WERI-Rb-1 (cell line): ENCODE measurements around the gene CEMIP.

Source experiments
- DNase-seq: peaks from one replicate; pipeline ENCODE4 v3.0.0-alpha.2; 2020
- H3K27ac ChIP-seq: fragments of 250-450 bp; sonication (Bioruptor Pico); 2 replicates; pipeline ENCODE4 v1.5.1; 2020; ENCODE audit warnings: mild to moderate bottlenecking, moderate library complexity
- H3K27me3 ChIP-seq: fragments of 250-450 bp; sonication (Bioruptor Pico); 2 replicates; pipeline ENCODE4 v1.5.1; 2021; ENCODE audit warnings: mild to moderate bottlenecking, low read depth, moderate library complexity; ENCODE audit not compliant: insufficient read depth, severe bottlenecking
- H3K36me3 ChIP-seq: fragments of 250-450 bp; sonication (Bioruptor Pico); 2 replicates; pipeline ENCODE4 v1.5.1; 2020; ENCODE audit warnings: mild to moderate bottlenecking, moderate library complexity
- H3K4me3 ChIP-seq: 2 replicates; pipeline ENCODE4 v1.5.1; 2011; ENCODE audit warnings: low read depth, mild to moderate bottlenecking, control low read depth, low read length
- H3K9me3 ChIP-seq: fragments of 250-450 bp; sonication (Bioruptor Pico); 2 replicates; pipeline ENCODE4 v1.5.1; 2021; ENCODE audit warnings: mild to moderate bottlenecking, moderate library complexity; ENCODE audit not compliant: severe bottlenecking
- TF ChIP-seq, protein P1 (sequence below): IDR thresholded peaks from 2 replicates; pipeline ENCODE4 v1.5.1; 2011; ENCODE audit warnings: low read depth, mild to moderate bottlenecking, control low read depth, inconsistent platforms, low read length

The CEMIP gene

DNA sequence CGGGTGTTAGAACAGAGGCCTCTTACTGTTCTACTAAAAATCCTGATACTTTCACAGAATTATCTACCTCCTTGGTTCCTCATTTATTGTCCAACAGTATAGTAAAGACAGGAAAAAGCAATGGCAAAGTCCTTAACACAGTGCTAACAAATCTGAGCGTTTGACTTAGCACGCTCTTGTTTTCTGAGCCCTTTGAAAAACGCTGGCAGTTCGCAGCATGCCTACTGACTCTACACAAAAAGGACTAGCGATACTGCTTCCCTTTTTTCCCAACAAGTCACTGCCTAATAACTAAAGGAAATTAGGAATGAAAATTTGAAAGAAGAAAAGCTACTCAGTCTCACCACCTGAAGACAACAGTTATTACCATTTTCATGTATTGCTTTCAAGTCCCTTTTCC lies 34.8 kb upstream of the CEMIP start:
- no peaks in the 10 kb centered on the region for H3K27me3 ChIP-seq
- no peaks in the 10 kb centered on the region for H3K36me3 ChIP-seq
- TF ChIP-seq, protein P1, sequence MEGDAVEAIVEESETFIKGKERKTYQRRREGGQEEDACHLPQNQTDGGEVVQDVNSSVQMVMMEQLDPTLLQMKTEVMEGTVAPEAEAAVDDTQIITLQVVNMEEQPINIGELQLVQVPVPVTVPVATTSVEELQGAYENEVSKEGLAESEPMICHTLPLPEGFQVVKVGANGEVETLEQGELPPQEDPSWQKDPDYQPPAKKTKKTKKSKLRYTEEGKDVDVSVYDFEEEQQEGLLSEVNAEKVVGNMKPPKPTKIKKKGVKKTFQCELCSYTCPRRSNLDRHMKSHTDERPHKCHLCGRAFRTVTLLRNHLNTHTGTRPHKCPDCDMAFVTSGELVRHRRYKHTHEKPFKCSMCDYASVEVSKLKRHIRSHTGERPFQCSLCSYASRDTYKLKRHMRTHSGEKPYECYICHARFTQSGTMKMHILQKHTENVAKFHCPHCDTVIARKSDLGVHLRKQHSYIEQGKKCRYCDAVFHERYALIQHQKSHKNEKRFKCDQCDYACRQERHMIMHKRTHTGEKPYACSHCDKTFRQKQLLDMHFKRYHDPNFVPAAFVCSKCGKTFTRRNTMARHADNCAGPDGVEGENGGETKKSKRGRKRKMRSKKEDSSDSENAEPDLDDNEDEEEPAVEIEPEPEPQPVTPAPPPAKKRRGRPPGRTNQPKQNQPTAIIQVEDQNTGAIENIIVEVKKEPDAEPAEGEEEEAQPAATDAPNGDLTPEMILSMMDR, result no peak
- H3K9me3 ChIP-seq, result no peaks in the 10 kb centered on the region
- H3K4me3 ChIP-seq, result no peak overlapping the region
- DNase-seq, result no peak
- no peak overlapping the region for H3K27ac ChIP-seq

DNA sequence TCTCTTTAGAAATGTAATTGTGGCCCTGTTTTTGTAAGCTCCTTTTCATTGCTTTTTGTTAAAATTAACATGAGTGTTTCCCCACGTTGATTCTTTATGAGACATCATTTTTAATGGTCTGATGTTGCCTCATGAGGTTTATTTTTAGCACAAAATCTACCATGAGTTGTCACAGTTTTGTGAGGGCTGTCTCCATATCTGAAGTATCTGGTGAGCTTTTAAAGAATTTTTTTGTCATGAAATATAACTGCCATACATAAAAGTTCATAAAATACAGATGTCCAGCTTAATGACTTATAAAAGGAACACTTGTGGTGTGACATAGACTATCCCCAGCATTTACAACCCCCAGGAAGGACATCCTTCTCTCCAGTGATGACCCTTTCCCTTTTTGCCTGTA lies 34.3 kb upstream of the CEMIP start:
- DNase-seq, result no peak
- Histone ChIP-seq H3K27ac (no peak overlapping the region), H3K27me3 (no peaks in the 10 kb centered on the region), H3K36me3 (no peaks in the 10 kb centered on the region), H3K4me3 (no peak overlapping the region), H3K9me3 (no peaks in the 10 kb centered on the region)
- TF ChIP-seq, protein P1, result no peak

DNA sequence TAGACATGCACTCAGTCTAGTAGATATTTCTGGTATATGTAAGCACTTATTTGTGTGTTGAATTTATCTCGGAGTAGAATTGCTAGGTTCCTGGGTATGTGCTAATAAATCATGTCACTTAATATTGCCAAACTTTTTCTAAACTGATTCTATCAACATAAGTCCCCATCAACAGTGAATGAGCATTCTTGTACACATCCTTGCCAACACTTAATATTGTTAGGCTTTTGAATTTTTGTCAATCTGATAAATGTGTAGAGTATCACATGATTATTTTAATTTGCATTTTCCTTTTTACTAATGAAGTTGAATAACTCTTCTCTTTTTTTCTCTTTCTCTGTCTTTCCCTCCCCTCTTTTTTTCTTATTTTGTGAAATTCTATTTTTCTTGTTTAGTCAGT lies 33.3 kb upstream of the CEMIP start:
- no peaks in the 10 kb centered on the region for H3K9me3 ChIP-seq
- H3K27me3 ChIP-seq, result no peaks in the 10 kb centered on the region
- TF ChIP-seq, protein P1, result no peak
- H3K4me3 ChIP-seq, result no peak overlapping the region
- no peaks in the 10 kb centered on the region; the same call in 1 of the 2 replicates for H3K36me3 ChIP-seq
- DNase-seq, result no peak
- no peak overlapping the region for H3K27ac ChIP-seq

DNA sequence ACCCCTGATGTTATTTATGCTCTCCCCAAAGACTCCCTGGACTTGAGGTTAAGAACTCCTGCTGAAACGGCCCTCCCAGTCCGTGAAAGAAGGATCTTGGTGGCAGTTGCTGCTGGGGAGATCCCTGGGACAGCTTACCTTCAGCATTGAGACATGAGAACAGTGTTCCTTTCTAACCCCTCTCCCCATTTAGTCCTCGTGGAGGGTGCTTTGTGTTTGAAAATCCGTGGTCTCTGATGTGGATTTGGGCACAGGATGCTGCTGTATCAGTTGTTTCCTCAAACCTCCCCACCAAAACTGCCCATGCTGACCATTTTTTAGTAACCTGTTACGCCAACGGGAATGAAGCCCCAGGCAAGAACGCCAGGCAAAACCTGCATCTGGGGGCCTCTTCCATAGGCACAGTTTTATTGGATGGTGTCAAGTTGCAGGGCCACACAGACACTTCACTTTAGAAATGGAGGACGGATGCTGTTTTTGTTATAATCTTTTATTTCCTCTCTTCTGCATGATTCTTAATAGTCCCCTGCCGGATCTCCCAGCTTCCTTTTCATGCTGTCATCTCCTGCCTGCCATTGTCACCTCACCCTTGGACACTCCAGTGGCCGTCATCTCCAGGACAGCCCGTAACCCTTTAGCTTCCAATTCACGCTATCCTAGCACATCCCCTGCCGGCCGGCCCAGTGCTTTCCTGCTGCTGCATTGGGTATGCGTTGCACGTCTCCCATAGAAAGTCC lies 31.7 kb upstream of the CEMIP start:
- Histone ChIP-seq H3K36me3 (no peaks in the 10 kb centered on the region; the same call in 1 of the 2 replicates), H3K4me3 (no peak overlapping the region), H3K27me3 (no peaks in the 10 kb centered on the region), H3K9me3 (no peaks in the 10 kb centered on the region), H3K27ac (no peak overlapping the region)
- TF ChIP-seq, protein P1, result 0 out of 2 replicates have a peak, but pooled peaks have one; percentile 6
- DNase-seq, result no peak

DNA sequence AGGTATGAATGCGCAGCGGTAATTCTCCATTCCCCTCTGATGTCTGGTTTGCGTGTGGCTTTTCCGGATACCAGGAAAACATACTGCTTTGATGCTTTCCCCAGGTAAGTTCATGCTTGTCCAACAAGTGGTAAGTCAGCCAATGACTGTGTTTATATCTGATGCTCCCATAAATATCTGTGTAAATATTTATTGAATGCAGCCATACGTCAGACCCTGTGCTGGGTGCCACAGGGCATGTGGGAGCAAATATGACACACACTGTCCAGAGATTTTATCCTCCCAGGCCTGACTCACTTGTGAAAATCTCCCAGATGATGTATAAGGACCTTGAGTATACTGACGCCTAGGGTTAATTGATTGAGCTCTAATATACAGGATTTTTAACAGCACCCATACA lies 29.6 kb upstream of the CEMIP start:
- Histone ChIP-seq H3K36me3 (peaks cover 6% of the 10 kb centered on the region), H3K9me3 (no peaks in the 10 kb centered on the region), H3K27me3 (no peaks in the 10 kb centered on the region), H3K27ac (no peak overlapping the region), H3K4me3 (no peak overlapping the region)
- TF ChIP-seq, protein P1, result no peak
- DNase-seq, result no peak

DNA sequence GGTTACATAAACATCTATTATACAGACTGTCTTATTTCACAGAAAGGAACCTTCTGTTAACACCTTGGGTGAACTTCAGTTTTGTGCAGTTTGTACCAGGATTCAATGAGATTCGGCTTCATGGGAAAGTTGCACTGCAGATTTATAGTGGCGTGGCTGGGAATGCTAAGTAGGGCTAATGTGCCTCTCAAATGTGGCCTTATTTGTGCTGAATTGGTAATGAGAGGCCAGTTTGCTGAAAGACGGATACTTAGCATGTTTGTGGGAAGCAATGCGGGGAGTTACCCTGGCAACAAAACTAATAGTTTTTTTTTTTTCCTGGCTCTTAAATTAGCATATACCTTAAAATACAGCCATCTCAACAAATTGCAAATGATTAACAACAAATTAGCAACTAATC lies 28.6 kb upstream of the CEMIP start:
- Histone ChIP-seq H3K9me3 (no peaks in the 10 kb centered on the region), H3K27me3 (no peaks in the 10 kb centered on the region), H3K4me3 (no peak overlapping the region), H3K27ac (no peak overlapping the region), H3K36me3 (peaks cover 6% of the 10 kb centered on the region)
- TF ChIP-seq, protein P1, result no peak
- no peak for DNase-seq
